Non-pigmented ciliary epithelial cell (primary cell): Measurements from ENCODE around the gene ZNF610.
"Not testable (repeated sequence)": the region's sequence is repeated elsewhere in the genome, so short reads cannot be mapped to it uniquely, and the experiment has no call there.

Experiments used
- DNase-seq: peaks from one replicate; pipeline ENCODE4 v3.0.0-alpha.2; 2010; ENCODE audit warnings: low read depth

ZNF610 gene

DNA sequence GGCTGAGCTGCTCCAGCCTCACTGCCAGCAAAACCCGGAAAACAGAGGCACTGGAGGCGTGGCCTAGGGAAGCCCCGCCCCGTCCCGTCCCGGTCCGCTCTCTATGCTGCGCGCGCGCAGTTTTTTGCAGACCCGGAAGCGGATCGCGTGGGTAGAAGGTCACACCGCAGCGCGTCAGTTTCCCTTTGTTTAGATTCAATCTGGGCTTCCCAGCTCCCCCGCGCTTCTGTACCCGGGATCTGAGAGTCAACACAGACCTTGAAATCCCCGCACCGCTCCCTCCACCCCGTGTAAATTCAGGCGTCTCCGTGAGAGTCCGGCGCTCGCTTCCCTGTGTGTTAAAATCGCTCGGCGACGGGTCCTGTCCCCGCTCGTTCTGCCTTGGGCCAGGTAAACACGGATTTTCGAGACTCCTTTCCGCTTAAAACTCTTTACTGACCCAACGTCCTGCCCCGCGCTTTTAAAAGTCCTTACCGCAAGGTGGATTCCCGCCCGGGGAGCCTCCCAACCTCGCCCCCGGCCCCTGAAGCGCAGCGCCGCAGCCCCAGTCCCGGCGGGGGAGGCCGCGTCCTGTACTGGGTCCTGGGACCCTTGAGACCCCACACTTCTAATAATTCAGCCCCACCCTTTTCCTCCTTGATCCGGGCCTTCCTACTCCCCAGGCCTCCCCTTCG lies at the start of gene ZNF610:
TSS of gene ZNF610 (plus strand) at position 127 of the 674 bp plus-strand sequence. CDS start 12,930 bp downstream, outside the sequence.
- peak; percentile 61 for DNase-seq

- DNase-seq: no peak
These were observed 49.8 kb upstream of the ZNF610 start for GRCh38 chr19:52286256-52286655.

- no peak for DNase-seq
These were observed 44.3 kb upstream of the ZNF610 start for GRCh38 chr19:52291781-52292180.

GRCh38 chr19:52292946-52293345 lies 43.1 kb upstream of the ZNF610 start:
- DNase-seq: not testable (repeated sequence)

DNA sequence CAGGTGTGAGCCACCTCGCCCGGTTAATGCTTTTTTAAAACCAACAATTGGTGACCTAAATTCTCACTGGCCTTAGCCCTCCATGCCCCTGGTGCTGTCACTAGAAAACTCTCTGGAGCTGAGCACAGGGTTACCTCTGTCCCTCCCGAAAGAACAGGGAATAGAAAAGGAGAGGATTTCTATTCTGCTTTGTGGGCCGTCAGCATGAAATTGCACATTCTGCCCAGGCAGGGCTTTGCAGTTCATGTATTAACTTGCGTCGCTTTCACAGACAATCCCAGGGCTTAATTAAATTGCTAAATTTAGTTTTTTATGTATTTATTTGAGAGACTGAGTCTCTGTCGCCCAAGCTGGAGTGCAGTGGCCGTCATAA lies 39.7 kb upstream of the ZNF610 start:
- no peak for DNase-seq

GRCh38 chr19:52296773-52297600 lies 39.1 kb upstream of the ZNF610 start, which contains the start of gene ZNF480:
TSS of gene ZNF480 (plus strand) at chr19:52297169. CDS start at chr19:52300413, 3,244 bp downstream.
- peak; percentile 28 for DNase-seq

DNA sequence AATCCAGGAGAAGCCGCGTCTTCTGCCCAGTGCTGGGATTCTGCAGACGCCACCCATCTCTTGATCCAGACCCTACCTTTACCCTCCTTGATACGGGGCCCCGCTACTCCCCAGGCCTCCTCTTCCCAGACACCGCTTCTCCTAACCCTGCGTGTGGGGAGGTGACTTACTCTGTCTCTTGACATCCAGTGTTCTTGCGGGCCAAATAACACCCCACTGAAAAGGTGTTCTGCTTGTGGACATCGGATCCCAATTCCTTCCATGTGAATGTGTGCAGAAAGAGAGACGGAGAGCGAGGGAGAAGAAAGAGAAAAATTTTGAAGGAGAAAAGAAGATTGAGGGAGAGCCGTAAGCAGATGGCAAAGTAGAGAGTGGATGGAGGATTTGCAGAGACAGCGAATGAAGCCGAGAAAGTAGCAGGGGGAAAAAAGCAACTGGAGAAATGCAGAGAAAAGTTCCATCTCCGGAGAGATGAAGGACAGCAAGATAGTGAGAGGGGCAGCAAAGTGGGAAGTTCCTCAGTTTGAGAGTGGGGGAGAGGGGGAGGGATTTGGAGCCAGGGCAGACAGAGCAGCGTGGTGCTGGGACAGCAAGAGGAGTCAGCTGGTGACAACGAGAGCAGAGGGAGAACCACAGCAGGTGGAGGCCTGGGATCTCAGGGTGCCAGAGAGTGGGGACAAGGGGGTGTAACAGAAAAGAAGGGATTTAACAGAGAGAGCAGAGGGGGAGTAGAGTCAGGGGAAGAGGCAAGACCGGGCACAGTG lies 38.3 kb upstream of the ZNF610 start:
- no peak for DNase-seq

DNA sequence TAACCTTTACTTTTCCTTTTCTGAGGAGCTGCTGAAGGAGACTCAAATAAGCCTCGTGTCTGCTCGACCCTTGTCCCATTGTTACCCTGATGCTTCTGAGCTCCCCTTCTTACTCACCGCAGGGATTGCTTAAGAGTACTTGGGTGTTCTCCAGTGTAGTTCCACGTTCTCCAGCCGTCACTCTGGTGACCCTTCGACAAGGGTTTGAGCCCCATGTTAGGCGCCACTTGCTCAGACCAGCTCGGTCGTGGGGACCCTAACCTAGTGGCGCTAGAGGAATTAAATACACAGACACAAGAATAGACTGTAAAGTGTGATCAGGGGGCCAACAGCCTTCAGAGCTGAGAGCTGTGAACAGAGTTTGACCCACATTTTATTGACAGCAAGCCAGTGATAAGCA lies 28.8 kb upstream of the ZNF610 start:
- no peak for DNase-seq

DNA sequence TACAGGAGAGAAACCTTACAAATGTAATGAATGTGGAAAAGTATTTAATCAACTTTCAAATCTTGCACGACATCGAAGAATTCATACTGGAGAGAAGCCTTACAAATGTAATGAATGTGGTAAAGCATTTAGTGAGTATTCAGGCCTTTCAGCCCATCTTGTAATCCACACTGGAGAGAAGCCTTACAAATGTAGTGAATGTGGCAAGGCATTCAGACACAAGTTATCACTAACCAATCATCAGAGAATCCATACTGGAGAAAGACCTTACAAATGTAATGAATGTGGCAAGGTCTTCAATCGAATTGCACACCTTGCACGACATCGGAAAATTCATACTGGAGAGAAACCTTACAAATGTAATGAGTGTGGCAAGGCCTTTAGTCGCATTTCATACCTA lies 13.6 kb upstream of the ZNF610 start:
- no peak for DNase-seq

DNA sequence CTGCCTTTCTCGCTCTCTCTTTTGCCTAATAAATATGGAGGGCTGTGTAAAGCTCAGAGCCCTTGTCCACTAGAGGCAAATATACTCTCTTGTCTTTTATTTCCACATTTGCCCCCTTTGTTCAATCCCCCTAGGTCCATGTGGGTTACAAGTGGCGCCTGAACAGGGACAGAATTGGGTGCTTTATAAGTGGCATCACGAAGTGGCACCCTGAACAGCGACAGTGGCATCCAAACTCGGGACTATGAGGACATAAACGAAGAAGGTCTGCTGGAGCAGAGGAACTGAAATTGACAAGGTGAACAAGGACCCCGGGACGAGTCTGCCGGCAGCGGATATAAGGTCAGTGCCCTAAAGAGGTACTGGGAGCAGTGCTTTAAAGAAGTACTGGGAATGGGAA lies 4.3 kb upstream of the ZNF610 start:
- DNase-seq: no peak

DNA sequence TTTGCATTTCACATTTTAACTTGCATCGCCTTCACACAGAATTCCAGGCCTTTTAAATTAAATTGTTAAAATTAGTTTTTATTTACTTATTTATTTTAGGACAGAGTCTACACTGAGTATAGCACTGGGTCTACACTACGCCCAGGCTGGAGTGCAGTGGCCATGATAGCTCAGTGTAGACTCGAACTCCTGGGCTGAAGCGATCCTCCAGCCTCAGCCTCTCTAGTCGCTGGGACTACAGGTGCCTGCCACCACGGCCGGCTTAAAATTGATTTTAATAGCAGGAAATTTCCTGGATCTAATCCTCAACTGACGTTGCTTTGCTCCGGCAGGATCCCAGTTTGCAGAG lies 301 bp upstream of the ZNF610 start:
- DNase-seq: no peak

DNA sequence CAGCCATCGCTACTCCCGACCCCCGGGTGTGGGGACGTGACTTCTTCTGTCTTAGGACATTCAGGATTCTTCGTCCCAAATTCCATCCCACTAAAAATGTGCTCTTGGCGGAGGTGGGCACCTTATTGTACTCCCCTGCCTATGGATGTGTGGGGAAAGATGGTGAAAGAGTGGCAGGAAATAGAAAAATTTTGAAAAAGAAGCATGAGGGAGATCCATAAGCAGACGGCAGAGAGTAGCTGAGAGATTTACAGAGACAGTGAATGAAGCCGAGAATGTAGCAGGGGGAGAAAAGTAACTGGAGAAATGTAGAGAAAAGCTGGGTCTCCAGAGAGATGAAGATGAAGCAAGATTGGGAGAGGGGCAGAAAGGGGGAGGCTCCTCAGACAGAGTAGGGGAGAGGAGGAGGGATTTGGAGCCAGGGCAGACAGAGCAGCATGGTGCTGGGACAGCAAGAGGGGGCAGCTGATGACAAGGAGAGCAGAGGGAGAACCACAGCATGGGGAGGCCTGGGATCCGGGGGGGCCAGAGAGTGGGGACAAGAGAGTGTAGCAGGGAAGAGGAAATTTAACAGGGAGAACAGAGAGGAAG lies 843 bp downstream of the ZNF610 start:
- no peak for DNase-seq

- DNase-seq: not testable (repeated sequence)
These were observed 3.0 kb downstream of the ZNF610 start for GRCh38 chr19:52339022-52339421.

DNA sequence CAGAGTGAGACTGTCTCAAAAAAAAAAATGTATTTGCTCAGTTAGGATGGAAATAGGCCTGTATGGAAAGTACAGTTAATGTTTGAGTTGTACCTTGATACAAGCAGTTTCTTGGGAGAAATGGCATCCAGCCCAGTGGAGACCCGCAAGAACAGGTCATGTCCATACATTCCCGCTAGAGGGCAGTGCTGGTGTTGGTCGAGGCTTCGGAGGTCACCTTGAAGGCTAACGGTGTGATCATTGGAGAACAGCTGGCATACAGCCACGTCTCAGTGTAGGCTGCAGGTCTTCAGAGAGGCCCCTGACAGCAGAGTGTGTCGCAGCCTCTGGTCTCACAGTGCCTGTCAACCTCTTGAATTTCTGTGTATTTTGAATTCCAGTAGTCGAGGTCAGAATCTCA lies 7.5 kb downstream of the ZNF610 start:
- peak; percentile 4 for DNase-seq

- no peak for DNase-seq
These were observed 9.1 kb downstream of the ZNF610 start for GRCh38 chr19:52345162-52345561.

GRCh38 chr19:52351512-52351911 lies 15.5 kb downstream of the ZNF610 start:
- no peak for DNase-seq

DNA sequence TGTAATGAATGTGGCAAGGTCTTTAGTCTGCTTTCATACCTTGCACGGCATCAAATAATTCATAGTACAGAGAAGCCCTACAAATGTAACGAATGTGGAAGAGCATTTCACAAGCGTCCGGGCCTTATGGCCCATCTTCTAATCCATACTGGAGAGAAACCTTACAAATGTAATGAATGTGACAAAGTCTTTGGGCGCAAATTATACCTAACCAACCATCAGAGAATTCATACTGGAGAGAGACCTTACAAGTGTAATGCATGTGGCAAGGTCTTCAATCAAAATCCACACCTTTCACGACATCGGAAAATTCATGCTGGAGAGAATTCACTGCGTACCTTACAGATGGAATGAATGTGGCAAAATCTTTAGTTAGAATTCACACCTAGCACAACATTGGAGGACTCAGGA lies 30.4 kb downstream of the ZNF610 start:
- DNase-seq: no peak

- peak; percentile 76 for DNase-seq
These were observed 33.7 kb downstream of the ZNF610 start, which contains the start of gene ZNF880 for GRCh38 chr19:52369559-52370340. TSS of gene ZNF880 (plus strand) at chr19:52369923. CDS start at chr19:52369966, 43 bp downstream.

DNA sequence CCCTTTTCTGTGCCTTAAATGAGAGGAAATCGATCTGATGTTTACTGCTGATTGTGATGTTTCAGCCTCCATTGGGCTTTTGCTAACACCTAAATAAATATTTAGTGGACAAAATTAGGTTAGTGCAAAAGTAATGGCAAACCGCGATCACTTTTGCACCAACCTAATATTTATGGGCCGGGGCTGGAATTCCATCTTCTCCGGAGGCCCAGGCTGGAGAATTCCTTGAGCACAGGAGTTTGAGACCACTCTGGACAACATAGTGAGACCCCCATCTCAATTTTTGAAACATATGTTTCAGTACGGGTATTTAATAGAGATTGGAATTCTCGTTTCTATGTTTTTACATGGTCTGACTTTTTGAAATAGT lies 34.3 kb downstream of the ZNF610 start:
- DNase-seq: no peak

DNA sequence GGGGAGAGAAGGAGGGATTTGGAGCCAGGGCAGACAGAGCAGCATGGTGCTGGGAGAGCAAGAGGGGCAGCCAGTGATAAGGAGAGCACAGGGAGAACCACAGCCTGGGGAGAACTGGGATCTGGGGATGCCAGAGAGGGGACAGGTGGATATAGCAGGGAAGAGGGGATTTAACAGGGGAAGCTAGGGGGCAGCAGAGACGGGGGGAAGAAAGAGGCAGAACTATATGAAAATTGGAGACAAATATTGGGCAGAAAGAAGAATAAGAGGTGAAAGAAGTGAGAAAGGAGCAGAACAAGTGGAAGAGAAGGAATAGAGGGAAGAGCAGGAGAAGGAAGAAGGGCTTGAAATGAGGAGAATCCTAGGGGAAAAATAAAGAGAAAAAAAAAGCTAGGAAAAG lies 55.1 kb downstream of the ZNF610 start:
- no peak for DNase-seq

DNA sequence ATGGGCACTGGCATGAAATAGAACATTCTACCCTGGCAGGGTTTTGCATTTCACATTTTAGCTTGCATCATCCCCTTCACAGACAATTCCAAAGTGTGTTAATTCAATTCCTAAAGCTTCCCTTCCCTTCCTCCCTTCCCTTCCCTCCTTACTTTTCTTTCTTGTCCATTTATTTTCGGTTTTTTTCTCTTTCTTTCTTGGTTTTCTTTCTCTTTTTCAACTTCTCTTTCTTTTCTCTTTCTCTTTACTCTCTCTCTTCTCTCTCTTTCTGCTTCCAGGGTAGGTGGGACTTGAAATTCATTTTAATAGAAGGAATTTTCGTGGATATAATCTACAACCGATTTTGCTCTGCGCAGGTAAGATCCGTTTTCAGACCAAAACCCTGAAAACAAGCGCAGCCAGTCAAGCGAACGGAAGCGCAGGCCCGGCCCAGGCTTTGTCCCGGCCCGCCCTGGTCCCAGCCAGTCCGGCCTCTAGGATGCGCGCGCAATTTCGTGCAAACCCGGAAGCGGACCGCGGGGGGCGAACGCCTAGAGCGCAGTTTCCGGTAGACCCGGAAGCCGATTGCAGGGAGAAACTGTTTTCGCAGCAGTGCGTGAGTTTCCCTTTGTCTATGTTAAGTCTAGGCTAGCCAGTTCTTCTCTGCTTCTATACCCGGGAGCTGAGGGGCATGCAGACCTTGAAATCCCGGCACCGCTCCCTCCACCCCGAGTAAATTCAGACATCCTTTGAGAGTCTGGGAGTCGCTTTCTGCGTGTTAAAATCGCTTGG lies 61.5 kb downstream of the ZNF610 start, which contains the start of gene ZNF528:
TSS of gene ZNF528 (plus strand) at position 540 of the 771 bp plus-strand sequence. CDS start 4,165 bp downstream, outside the sequence.
- DNase-seq: peak; percentile 58
